ENCODE measurements around the gene TNFRSF4.

Gene TNFRSF4

DNA sequence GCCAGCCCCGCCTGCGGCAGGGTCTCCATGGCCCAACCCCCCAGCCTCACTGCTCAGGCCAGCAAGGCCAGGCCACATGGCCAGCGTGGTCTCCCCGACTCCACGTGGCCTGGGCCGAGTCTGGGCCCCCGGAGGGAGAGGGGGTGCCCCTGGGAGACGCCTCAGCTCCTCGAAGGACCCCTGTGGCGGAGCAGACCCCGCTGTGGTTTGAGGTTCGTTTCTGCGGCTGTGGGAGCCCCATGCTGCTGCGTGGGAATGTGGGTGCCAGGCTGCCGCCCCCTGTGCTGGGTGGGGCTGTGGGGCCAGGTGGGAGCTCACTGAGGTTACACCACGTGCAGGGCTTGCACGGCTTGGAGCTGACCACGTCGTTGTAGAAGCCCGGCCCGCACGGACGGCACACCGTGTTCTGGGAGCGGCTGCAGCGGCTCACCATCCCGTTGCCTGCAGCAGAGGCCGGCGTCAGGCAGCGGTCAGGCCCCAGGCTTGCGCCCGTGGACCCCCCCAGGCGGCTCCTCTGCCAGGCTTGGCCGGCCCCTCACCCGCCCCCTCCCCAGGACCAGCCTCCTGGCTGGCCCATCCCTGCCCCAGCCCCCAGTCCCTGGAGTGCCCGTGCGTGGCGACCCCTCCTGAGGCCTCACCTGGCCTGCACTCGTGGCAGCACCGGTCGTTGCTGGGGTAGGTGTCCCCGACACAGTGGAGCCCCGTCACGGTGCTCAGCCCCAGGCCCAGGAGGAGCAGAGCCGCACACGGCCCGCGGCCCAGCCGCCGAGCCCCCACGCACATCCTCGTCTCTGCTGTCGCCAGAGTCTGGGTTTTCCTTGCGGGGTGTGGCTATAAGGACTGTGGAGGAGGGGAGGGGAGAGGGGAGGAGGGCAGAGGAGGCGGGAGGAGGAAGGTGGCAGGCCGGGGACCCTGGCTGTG lies at the start of gene TNFRSF4:
TSS of gene TNFRSF4 (minus strand) at position 809 of the 921 bp plus-strand sequence. CDS start at position 783, 26 bp downstream.
- no peak within 1 kb of the TSS for H3K27ac ChIP-seq
- TF ChIP-seq, protein P1, sequence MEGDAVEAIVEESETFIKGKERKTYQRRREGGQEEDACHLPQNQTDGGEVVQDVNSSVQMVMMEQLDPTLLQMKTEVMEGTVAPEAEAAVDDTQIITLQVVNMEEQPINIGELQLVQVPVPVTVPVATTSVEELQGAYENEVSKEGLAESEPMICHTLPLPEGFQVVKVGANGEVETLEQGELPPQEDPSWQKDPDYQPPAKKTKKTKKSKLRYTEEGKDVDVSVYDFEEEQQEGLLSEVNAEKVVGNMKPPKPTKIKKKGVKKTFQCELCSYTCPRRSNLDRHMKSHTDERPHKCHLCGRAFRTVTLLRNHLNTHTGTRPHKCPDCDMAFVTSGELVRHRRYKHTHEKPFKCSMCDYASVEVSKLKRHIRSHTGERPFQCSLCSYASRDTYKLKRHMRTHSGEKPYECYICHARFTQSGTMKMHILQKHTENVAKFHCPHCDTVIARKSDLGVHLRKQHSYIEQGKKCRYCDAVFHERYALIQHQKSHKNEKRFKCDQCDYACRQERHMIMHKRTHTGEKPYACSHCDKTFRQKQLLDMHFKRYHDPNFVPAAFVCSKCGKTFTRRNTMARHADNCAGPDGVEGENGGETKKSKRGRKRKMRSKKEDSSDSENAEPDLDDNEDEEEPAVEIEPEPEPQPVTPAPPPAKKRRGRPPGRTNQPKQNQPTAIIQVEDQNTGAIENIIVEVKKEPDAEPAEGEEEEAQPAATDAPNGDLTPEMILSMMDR (IDR thresholded peaks at IDR 0.05): no peak
- TF ChIP-seq ZFX (IDR thresholded peaks at IDR 0.05; ENCODE audit: borderline replicate concordance): no peak

DNA sequence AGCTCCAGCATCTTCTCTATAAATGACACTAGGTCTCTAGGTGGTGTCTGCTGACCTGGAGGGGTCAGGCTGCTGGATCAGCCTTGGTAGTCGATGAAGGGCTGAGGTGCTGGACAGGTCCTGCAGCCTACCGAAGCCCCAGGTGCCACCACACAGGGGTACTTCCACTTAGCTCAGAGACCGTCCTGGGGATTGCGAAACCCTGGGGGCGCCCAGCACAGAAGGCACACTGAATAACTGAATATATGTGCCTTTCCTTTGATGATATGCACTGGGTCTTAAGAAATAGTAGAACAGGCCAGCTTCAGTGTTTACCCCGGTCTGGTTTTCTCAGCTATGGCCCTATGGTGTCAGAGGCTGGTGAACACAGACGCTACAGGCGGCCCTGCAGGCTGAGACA lies 48.8 kb upstream of the TNFRSF4 start:
- no peak overlapping the region for H3K27ac ChIP-seq
- no peak for TF ChIP-seq ZFX (IDR thresholded peaks at IDR 0.05; ENCODE audit: borderline replicate concordance)
- TF ChIP-seq, protein P1 (IDR thresholded peaks at IDR 0.05): no peak

DNA sequence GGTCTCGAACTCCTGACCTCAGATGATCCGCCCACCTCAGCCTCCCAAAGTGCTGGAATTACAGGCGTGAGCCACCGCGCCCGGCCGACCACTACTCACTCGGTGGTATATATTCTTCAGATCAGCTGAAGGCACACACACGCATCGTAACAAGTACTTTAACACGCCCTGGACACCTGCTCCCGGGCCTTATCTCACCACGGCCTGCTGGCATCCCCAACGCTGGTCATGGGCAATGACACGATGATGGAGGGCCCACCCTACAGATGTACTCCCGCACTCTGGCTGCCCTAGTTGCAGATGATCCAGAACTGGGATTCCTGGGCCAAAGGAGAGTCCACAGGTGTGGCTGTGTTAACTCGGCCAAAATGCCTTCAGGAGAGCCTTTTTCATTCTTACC lies 48.1 kb upstream of the TNFRSF4 start:
- TF ChIP-seq, protein P1 (IDR thresholded peaks at IDR 0.05): no peak
- TF ChIP-seq ZFX (IDR thresholded peaks at IDR 0.05; ENCODE audit: borderline replicate concordance): no peak
- no peak overlapping the region for H3K27ac ChIP-seq

DNA sequence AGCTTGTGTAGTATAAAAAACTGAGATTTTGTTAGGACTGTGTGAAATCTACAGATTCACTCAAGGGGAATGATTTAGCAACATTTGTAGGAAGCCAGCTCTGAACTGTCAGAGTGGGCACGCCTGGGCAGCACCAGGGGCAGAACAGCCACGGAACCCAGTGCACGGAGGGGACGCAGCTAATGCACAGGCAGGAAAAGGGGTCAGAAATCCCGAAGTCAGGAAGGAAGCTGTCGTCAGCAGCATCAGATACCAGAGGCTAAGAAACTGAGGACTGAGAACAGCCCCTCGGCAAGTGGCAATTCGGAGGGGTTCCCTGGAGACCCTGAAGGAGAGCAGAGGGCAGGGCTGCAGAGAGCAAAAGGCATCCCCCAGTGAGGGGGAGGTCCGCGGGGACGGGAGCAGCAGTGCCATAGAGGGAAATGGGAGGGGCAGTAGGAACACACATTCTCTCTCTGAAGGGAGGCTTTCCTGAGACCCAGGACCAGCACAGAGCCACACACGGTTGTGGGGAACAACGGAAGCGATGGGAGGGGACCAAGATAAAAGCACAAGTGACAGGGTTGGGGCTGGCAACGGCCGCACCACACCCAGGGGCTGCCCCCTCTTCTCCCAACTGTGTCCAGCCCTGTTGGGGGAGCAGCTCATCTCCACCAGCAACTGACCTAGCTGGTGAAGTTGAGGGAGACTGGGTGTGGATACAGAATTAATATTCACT lies 47.0 kb upstream of the TNFRSF4 start:
- H3K27ac ChIP-seq: no peak overlapping the region
- no peak for TF ChIP-seq ZFX (IDR thresholded peaks at IDR 0.05; ENCODE audit: borderline replicate concordance)
- TF ChIP-seq, protein P1 (IDR thresholded peaks at IDR 0.05): no peak

DNA sequence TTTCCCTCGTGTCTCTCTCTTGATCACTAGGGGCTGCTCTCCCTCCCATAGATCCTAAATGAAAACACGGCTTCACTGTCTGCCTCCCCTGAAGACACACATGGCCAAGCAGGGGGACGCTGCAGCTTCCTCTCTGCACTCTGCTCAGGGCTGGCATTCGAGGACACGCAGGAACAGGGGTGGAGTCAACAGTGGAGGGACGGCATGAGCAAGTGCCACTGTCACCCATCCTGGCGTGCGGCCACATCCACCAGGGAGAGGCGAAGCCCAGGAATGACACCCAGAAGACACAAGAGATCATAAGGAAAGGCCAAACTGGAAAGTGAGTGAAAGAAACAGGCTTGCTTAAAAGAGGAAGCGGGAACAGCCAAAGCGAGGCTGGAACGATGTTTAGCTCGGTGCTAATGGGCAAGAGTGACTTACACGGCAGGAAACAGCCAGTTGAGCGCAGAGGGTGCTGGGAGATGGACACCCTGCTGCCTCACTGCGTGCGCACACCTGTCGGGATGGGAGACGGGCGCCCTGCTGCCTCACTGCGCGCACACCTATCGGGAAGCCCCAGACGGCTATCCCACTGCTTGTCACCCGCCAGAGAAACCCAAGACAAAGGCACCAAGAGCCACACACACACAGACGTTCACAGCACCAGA lies 46.1 kb upstream of the TNFRSF4 start:
- TF ChIP-seq, protein P1 (IDR thresholded peaks at IDR 0.05): no peak
- no peak for TF ChIP-seq ZFX (IDR thresholded peaks at IDR 0.05; ENCODE audit: borderline replicate concordance)
- H3K27ac ChIP-seq: no peak overlapping the region

DNA sequence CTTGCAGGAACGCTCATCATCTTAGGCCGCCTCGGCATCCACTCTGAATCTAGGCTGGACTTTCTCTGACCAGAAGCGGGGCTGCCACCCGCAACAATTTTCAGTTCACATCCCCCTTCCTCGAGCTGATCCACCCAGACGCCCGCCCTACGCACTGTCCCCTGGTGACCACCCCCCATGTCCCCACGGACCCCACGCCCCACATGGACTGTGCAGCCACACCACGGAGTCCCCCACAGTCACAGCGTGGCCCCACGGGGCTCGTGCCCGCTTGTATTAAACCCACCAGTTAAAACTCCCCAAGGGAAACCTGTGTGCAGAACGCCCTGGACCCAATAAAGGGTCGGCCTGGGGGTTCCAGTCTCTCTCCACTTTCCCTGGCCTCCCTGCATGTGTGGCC lies 45.6 kb upstream of the TNFRSF4 start:
- TF ChIP-seq ZFX (IDR thresholded peaks at IDR 0.05; ENCODE audit: borderline replicate concordance): no peak
- TF ChIP-seq, protein P1 (IDR thresholded peaks at IDR 0.05): no peak
- H3K27ac ChIP-seq: no peak overlapping the region

Measured in 22Rv1 (cell line).